Fibroblast of skin of left biceps (primary cell): ENCODE data around the gene JCAD.
"Not testable (repeated sequence)": the region's sequence is repeated elsewhere in the genome, so short reads cannot be mapped to it uniquely, and the experiment has no call there.

ENCODE experiments used
- DNase-seq, 2 experiments: peaks; one replicate each; pipeline ENCODE4 v3.0.0-alpha.2; 2013; ENCODE audit warnings: low read depth in 2 of 2

JCAD gene, protein sequence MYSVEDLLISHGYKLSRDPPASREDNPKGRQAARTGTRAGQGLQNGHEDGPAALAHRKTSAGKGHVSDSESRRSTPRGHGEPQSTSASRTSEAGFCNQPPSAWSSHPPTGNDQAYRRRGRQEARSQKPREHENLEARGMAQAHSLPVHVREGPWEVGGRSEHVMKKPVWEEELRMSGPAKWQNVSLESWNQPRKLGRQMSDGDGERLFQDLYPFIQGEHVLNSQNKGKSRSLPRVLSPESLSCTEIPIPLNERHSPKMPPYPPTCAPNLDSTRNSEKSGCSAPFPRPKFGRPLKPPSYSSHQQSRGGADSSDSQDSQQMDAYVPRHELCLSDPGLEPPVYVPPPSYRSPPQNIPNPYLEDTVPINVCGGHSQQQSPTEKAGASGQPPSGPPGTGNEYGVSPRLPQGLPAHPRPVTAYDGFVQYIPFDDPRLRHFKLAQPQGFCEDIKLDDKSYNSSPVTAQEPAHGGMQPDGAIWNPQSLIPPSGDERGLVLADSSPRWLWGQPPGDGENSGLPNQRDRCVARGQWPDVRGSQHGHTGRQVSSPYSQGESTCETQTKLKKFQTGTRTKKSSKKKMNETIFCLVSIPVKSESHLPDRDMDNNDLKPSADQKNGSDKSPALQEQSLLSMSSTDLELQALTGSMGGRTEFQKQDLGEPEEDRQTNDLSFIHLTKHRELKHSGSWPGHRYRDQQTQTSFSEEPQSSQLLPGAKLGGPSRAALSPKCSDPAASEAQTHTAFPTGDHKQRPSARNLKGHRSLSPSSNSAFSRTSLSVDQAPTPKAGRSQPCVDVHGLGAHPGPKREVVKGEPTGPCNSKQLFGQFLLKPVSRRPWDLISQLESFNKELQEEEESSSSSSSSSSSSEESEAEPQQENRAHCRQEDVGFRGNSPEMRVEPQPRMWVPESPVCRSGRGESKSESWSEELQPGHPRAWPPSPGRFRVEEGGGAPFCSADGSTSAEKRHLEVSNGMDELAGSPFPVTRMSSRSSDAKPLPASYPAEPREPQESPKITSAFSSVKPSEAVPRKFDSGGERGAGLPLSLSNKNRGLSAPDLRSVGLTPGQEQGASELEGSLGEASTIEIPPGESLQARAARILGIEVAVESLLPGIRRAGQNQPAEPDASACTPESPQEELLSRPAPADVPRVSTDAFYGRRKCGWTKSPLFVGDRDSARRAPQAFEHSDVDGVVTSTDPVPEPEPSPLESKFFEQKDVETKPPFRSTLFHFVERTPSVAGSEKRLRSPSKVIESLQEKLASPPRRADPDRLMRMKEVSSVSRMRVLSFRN (N-terminal part only)

GRCh38 chr10:30059209-30060107 is at the start of gene JCAD:
Gene JCAD (minus strand): TSS chr10:30059586. CDS start chr10:30047812, 11,774 bp downstream.
- no peak for DNase-seq

- DNase-seq = no peak
These were observed 47.6 kb upstream of the JCAD start for GRCh38 chr10:30106987-30107386.

DNA sequence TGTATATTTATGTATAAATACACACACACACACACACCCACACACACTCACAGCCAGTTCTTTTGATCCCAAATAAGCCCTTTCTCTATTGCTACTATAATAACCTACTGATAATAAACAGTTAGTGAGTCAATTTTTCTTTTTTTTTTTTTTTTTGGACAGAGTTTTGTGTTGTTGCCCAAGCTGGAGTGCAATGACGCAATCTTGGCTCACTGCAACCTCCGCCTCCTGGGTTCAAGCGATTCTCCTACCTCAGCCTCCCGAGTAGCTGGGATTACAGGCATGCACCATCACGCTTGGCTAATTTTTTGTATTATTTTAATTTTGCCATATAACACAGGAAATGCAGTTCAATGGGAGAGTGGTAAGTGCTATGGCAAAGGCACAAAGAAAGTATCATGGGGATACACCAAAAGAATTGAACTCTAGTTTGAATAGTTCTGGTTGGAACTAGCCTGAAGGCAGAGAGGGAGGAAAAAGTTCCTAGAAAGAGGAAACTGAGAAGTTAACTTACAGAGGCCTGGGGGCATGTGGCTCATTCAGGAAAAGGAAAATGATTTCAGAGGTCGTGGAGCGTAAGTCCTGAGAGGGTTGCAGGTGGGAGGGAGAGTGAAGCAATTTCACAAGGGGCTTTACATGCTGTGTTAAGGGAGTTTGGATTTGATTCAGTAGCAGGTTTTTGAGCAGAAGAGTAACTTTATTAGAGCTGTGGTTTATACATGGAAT is 44.4 kb upstream of the JCAD start:
- DNase-seq = no peak

GRCh38 chr10:30099706-30100105 is 40.3 kb upstream of the JCAD start:
- DNase-seq = not testable (repeated sequence)

DNA sequence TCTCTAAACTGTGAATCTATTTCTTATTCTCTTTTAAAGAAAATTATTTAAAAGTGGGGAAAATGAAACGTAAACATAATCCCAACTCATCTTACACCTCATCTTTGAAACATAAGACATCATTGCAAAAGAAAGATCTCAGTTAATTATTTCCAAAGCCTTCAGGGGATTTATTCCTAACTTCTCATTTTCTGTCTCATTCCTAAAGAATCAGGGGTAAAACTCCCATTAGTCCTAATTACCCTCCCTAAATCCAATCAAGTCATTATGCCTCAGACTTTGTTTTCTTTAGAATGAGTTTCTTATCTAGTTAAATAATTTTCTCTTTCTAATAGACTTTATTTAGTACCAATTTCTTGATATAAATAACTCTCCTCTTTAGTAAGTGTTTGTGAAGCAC is 39.7 kb upstream of the JCAD start:
- no peak for DNase-seq

GRCh38 chr10:30098629-30099028 is 39.2 kb upstream of the JCAD start:
- peak; percentile 90 to 94 for DNase-seq

DNA sequence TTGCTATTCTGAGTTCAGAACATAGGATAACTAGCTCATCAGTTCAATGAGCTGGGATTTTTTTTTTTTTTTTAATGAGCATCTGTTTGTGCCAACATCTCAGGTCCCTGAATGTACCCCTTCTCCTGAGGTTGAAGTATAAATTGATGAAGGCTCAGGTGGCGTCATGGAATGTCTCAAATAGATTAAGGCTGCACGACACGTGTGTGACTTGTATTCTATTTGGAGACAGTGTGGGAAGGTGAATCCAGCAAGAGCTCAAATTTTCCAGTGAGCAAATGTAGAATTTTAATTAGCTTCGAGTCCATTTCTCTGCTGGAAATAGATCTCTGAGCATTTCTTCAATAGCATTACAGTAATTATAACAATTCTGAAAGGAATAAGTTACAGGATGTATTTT is 37.2 kb upstream of the JCAD start:
- no peak for DNase-seq

- DNase-seq = no peak
These were observed 36.4 kb upstream of the JCAD start for GRCh38 chr10:30095631-30096422.

DNA sequence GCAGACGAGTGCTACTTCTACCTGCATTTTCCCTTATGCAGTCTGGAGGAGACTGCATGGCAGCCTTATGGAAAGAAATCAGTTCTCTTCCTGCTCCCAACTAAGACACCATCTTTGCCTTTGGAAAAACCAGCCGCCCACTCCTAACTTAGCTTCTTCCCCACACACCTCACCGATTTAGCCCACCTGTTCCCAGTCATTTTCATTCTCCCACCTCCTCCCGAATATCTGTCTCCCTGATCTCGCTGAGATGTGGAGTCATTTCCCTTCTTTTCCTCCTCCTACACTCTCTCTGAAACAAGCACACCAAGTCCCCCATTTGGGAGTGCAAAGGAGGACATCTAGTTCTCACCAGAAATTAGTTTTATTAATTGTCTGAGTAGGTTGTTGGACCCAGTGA is 35.2 kb upstream of the JCAD start:
- DNase-seq = no peak

DNA sequence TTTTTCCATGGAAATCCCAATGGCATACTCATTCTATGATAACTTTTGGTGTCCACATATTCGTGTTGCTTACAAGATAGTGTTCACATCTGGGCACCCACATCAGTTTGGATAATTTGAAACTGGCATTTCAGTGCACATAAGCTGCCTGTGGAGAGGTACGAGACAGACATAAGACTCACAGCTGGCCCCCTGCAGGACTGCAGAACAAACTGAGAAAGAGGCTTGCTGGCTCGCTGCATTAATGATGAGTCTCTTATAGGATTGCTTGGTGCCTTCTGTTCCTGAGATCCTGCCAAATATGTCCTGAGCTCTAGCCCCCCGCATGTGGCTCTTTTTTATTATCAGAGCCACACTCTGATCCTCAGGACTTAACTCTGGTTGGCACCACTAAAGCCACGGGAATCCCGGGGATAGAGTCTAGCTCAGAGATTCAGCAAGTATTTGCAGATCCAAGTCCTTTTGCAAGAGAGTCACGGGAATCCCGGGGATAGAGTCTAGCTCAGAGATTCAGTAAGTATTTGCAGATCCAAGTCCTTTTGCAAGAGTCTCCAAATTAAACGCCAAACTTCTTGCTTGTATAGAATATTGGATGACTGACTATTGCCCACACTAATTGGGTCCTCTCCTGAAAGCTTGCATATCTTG is 34.0 kb upstream of the JCAD start:
- DNase-seq = no peak

GRCh38 chr10:30092151-30092790 is 32.9 kb upstream of the JCAD start:
- DNase-seq = no peak

DNA sequence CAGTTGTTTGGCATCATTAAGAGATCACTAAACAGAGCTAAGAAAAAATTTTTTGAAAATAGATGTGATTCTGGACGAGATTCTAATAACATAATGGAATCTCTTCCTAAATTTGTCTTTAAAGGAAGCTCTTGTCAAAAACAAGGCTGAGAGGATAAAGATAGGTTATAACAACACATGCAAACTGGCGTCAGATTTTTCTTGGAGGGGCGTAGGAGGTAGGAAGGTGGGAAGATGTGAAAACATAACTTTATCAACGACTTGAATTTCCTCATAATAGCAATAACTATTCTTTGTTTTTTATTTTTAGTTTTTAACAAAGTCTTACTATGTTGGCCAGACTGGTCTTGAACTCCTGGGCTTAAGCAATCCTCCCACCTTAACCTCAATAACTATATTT is 31.8 kb upstream of the JCAD start:
- no peak for DNase-seq

DNA sequence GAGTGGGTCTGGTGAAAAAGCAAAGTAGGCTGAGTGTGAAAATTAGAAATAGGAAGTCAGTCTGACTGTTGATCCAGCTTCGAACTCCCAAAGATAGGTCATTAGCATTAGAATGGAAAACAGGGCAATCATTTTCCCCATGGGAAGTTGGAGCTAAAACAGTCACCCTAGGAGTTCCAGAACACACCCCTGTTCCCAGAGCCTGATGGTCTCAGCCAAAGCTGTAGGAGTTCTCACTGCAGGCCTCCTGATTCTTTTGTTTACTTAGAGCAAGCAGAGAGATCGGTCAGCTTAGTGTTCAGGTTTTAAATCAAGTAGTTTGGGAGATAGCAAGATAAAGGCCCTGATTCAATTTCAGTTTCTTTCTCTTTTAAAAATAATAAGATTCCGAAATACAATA is 28.8 kb upstream of the JCAD start:
- no peak for DNase-seq

- DNase-seq = no peak
These were observed 24.5 kb upstream of the JCAD start for GRCh38 chr10:30083934-30084333.

- no peak for DNase-seq
These were observed 21.8 kb upstream of the JCAD start for GRCh38 chr10:30081182-30081581.

DNA sequence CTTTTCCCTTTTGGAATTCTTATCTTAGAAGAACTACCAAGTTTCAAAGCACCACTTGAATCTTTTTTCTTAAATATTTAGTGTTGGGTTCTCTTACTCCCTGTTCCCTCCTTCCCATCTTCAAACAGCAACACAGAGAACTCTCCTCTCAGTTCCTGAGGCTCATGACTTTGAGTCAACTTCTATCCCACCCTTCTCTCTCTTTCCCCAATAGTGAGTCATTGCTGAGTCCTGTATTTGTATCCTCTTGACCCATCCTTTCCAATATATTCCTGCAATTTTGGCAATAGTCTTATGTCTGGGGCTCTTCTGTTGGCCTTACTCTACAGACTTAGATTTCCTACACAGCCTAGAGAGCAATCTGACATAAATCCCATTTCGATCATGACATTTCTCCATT is 20.8 kb upstream of the JCAD start:
- DNase-seq = no peak

DNA sequence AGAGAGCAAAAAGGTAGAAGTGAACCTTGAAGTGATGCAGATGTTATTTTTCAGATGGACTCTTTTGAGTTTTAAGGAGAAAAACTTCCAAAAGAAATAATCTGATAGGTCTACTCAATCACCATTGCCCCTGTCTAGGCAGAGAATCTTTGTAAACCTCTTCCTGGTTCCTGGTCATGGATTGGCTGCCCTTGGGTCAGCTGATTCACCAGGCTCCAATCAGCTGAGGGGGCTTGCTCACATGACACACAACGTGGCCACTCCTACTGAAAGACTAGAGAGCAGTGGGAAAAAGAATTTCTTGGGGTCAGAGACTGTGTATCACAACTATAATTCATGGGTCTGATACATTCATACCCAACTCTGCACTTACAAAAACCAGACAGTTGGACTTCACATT is 20.0 kb upstream of the JCAD start:
- no peak for DNase-seq

GRCh38 chr10:30075481-30075880 is 16.1 kb upstream of the JCAD start:
- DNase-seq = no peak

- DNase-seq = no peak
These were observed 15.5 kb upstream of the JCAD start for GRCh38 chr10:30074933-30075332.
